Neural cell (in vitro differentiated cells): ENCODE results near the gene COL6A5. TPM values are rescaled to one million over a fixed set of nuclear protein-coding genes. Genes with fewer than 3 reads are reported as not detected.

ENCODE experiments used
- H2AFZ ChIP-seq: fragments of 200-600, 300-800 bp; sonication (generic), shearing (Covaris generic); 2 replicates; pipeline ENCODE4 v1.6.0; 2014; ENCODE audit warnings: low read depth, mild to moderate bottlenecking, antibody characterized with exemption, low read length, moderate library complexity
- H3F3A ChIP-seq: fragments of 200-600 bp; shearing (Covaris generic); 2 replicates; pipeline ENCODE4 v1.6.1; 2016; ENCODE audit warnings: mild to moderate bottlenecking, moderate library complexity, mixed read lengths, antibody characterized with exemption, low read length; ENCODE audit not compliant: insufficient read depth, poor library complexity, severe bottlenecking
- H3K27ac ChIP-seq: fragments of 200-600, 300-800 bp; sonication (generic), shearing (Covaris generic); 2 replicates; pipeline ENCODE4 v1.5.1; 2014; ENCODE audit warnings: mild to moderate bottlenecking, low read length, moderate library complexity
- H3K27me3 ChIP-seq: fragments of 300-800, 200-600 bp; sonication (generic), shearing (Covaris generic); 2 replicates; pipeline ENCODE4 v1.6.0; 2014; ENCODE audit warnings: mild to moderate bottlenecking, low read depth, low read length, moderate library complexity; ENCODE audit not compliant: insufficient read depth
- H3K36me3 ChIP-seq: fragments of 300-800, 200-600 bp; sonication (generic), shearing (Covaris generic); 2 replicates; pipeline ENCODE4 v1.5.1; 2014; ENCODE audit warnings: mild to moderate bottlenecking, antibody characterized with exemption, low read length, moderate library complexity; ENCODE audit not compliant: insufficient read depth
- H3K4me2 ChIP-seq: fragments of 300-800, 200-600 bp; sonication (generic), shearing (Covaris generic); 2 replicates; pipeline ENCODE4 v1.6.0; 2014; ENCODE audit warnings: mild to moderate bottlenecking, low read length
- H3K4me3 ChIP-seq: fragments of 300-800, 200-600 bp; sonication (generic), shearing (Covaris generic); 2 replicates; pipeline ENCODE4 v1.5.1; 2014; ENCODE audit warnings: mild to moderate bottlenecking, low read length, moderate library complexity
- H3K79me2 ChIP-seq: fragments of 200-600 bp; shearing (Covaris generic); replicated peaks from 2 replicates; pipeline ENCODE4 v1.6.0; 2014; ENCODE audit warnings: mild to moderate bottlenecking, low read length, moderate library complexity; ENCODE audit not compliant: insufficient read depth
- H3K9ac ChIP-seq: fragments of 300-800, 200-600 bp; sonication (generic), shearing (Covaris generic); 2 replicates; pipeline ENCODE4 v1.6.1; 2016; ENCODE audit warnings: mild to moderate bottlenecking, low read length, mixed read lengths
- H3K9me2 ChIP-seq: fragments of 200-600 bp; shearing (Covaris generic); 2 replicates; pipeline ENCODE4 v1.6.1; 2016; ENCODE audit warnings: mild to moderate bottlenecking, low read length, mixed read lengths; ENCODE audit not compliant: insufficient read depth
- H3K9me3 ChIP-seq: fragments of 200-600, 300-800 bp; sonication (generic), shearing (Covaris generic); 2 replicates; pipeline ENCODE4 v1.6.1; 2016; ENCODE audit warnings: mild to moderate bottlenecking, mixed run types, low read length, moderate library complexity, mixed read lengths
- H4K20me1 ChIP-seq: fragments of 200-600 bp; shearing (Covaris generic); 2 replicates; pipeline ENCODE4 v1.6.1; 2016; ENCODE audit warnings: mild to moderate bottlenecking, mixed run types; ENCODE audit not compliant: insufficient read depth
- EP300 ChIP-seq: fragments of 450-650 bp; conservative IDR thresholded peaks from 2 replicates; pipeline ENCODE4 v1.6.1; 2014; ENCODE audit warnings: antibody characterized with exemption, mild to moderate bottlenecking, moderate library complexity; ENCODE audit not compliant: poor library complexity, severe bottlenecking
- EZH2 ChIP-seq: fragments of 200-600, 300-800 bp; shearing (Covaris generic), sonication (generic); IDR thresholded peaks from 2 replicates; pipeline ENCODE4 v1.6.1; 2014; ENCODE audit warnings: antibody characterized with exemption, low read length, borderline replicate concordance, mild to moderate bottlenecking; ENCODE audit not compliant: insufficient read depth, poor library complexity, severe bottlenecking
- REST ChIP-seq: IDR thresholded peaks from 2 replicates; pipeline ENCODE4 v1.6.1; 2012; ENCODE audit warnings: borderline replicate concordance
- SMC3 ChIP-seq: fragments of 450-650 bp; conservative IDR thresholded peaks from 2 replicates; pipeline ENCODE4 v1.6.1; 2014; ENCODE audit warnings: antibody characterized with exemption, mild to moderate bottlenecking, moderate library complexity; ENCODE audit not compliant: poor library complexity
- TAF1 ChIP-seq: IDR thresholded peaks from 2 replicates; pipeline ENCODE4 v1.6.1; 2012; ENCODE audit warnings: low read depth
- polyA plus RNA-seq: library from polyadenylated mRNA; depleted of rRNA; stranded (reverse); fragments of >200 nt; gene quantifications from 2 replicates; pipeline ENCODE4 v1.2.3, GENCODE V29; 2014
- TF ChIP-seq, protein P1 (sequence below): fragments of 450-650 bp; IDR thresholded peaks from 2 replicates; pipeline ENCODE4 v1.5.1; 2014; ENCODE audit warnings: antibody characterized with exemption, mild to moderate bottlenecking, moderate library complexity; ENCODE audit not compliant: poor library complexity, severe bottlenecking

Gene COL6A5
- polyA plus RNA-seq, 1 donor from 2014 or later: not detected

GRCh38 chr3:130354430-130354829, 9.0 kb downstream of the COL6A5 start:
- H3K9ac ChIP-seq: no peak overlapping the region
- no peaks in the 10 kb centered on the region for H3K36me3 ChIP-seq
- H3K27me3 ChIP-seq: no peaks in the 10 kb centered on the region
- H3K79me2 ChIP-seq: no peaks in the 10 kb centered on the region
- H4K20me1 ChIP-seq: no peaks in the 10 kb centered on the region
- no peak overlapping the region for H3K4me3 ChIP-seq
- TF ChIP-seq SMC3 (no peak), REST (no peak), EZH2 (no peak), TAF1 (no peak)
- TF ChIP-seq, protein P1, sequence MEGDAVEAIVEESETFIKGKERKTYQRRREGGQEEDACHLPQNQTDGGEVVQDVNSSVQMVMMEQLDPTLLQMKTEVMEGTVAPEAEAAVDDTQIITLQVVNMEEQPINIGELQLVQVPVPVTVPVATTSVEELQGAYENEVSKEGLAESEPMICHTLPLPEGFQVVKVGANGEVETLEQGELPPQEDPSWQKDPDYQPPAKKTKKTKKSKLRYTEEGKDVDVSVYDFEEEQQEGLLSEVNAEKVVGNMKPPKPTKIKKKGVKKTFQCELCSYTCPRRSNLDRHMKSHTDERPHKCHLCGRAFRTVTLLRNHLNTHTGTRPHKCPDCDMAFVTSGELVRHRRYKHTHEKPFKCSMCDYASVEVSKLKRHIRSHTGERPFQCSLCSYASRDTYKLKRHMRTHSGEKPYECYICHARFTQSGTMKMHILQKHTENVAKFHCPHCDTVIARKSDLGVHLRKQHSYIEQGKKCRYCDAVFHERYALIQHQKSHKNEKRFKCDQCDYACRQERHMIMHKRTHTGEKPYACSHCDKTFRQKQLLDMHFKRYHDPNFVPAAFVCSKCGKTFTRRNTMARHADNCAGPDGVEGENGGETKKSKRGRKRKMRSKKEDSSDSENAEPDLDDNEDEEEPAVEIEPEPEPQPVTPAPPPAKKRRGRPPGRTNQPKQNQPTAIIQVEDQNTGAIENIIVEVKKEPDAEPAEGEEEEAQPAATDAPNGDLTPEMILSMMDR: no peak
- H3K27ac ChIP-seq: no peak overlapping the region
- no peaks in the 10 kb centered on the region for H3K9me3 ChIP-seq
- H3K9me2 ChIP-seq: no peaks in the 10 kb centered on the region
- no peak overlapping the region for H3K4me2 ChIP-seq
- no peaks in the 10 kb centered on the region for H3F3A ChIP-seq
- H2AFZ ChIP-seq: no peak overlapping the region

- Histone ChIP-seq H3K9me3 (no peaks in the 10 kb centered on the region), H3K9me2 (no peaks in the 10 kb centered on the region), H3K79me2 (no peaks in the 10 kb centered on the region), H3K36me3 (no peaks in the 10 kb centered on the region), H3K27ac (no peak overlapping the region), H3K4me3 (no peak overlapping the region), H3F3A (no peaks in the 10 kb centered on the region), H3K27me3 (no peaks in the 10 kb centered on the region), H4K20me1 (no peaks in the 10 kb centered on the region), H2AFZ (no peak overlapping the region), H3K9ac (no peak overlapping the region), H3K4me2 (no peak overlapping the region)
- TF ChIP-seq EZH2: no peak
- TF ChIP-seq SMC3: no peak
- TF ChIP-seq EP300: no peak
- TF ChIP-seq, protein P1: no peak
These were observed 28.6 kb downstream of the COL6A5 start for GRCh38 chr3:130374033-130374432.
